Activated CD4-positive, alpha-beta T cell treated with anti-CD3 and anti-CD28 coated beads, Interleukin-2, Interleukin-6, amounts not matched to agents 100 ng/mL and 50 ng/mL, durations not matched to agents 16 hours and 8 hours (primary cell): ENCODE measurements around the gene PNPLA8.

ENCODE experiments used
- DNase-seq: peaks from one replicate; pipeline ENCODE4 v3.0.0-alpha.2; 2020

PNPLA8 gene

DNA sequence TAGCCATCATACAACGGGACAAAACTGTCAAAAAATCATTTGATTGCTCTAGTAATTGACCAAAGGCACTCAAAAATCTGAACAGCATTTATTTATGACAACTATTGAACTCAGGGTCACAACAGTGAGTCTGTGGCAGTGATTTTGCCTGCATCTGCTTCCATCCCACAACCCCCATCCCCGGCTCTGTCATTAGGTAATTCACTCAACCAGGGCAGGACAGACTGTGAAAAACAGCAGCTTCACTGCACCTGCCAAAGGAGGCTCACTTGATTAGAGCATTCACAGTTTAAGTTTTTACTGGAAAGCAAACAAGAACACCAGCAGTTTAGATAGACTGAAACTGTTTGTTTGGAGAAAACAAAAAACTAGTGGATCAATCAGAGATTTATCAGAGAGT lies 91.9 kb downstream of the PNPLA8 start:
- DNase-seq, result no peak

DNA sequence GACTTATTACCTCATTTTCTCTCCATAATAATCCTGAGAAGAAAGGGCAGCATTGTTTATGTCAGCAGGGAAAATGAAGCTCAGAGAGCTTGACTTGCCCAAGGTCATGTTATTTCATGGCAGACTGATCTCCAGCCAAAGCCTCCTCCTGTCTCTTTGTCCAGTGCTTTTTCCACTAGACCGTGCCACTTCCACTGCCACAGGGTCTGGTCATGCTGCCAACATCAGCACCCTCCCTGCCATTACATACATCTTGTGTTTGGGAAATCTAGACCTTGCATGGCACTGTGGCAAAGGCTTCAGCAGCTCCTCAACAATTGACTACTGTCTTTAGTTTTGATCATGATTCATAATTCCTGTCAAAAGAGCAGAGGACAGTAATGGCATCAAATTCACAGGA lies 94.8 kb downstream of the PNPLA8 start:
- no peak for DNase-seq

DNA sequence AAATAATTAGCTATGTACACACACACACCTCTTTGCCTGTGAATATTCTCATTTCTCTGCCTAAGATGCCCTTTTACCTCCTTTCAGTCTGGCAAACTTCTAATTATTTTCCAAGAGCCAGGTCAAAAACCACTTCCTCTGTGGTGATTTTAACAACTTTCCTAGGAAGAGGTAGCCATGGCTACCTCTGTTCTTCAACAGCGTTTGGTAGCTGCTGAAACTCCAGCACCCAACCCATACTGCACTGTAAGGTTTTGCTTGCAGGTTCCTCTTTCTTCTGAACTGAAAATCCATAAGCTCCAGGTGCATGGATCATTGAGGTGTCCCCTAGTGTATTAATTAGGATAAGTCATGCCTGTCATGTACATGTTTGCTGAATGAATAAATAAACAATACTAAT lies 95.3 kb downstream of the PNPLA8 start:
- no peak for DNase-seq

DNA sequence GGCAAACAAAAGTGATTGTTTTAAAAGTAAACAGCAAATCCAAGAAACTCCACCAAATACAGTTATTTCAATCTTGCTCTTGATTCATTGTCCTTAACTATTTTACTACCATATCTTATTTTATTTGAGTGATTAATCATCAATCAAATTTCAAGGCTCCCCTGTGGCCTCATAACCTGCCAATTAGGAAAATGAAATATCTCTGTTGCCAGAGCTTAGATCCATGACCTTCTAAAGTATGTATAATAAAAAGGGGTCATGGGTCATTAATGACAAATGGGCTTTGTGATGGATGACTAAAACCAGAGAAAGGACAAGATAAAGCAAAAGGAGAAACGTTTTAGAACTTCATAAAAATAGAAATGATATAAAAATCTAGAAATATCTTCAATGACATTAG lies 98.2 kb downstream of the PNPLA8 start:
- no peak for DNase-seq

DNA sequence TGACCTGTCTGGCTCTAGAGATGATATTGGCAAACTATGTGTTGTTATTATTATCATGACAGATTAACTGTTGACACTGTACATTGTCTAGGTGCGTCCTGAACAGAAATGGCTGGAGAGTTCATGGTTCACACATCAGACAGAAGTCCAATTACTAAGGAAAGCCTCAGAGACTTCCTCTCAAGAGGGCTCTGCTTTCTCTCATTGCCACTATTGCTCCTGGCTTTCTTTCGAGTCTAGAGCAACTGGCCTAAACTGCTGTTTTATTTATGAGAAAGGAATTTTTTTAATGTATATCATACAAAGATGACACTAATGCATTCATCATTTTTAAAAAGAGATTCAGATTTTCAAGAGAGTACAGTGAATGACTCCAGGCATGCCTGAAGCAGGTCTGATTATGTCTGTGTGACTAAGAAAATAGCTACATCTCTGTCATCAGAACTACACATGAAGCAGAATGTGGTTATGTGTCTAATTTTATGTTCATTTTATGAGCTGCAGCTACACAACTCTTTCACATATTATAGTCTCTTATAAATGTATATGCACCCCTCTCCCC lies 100.1 kb downstream of the PNPLA8 start:
- DNase-seq, result no peak

DNA sequence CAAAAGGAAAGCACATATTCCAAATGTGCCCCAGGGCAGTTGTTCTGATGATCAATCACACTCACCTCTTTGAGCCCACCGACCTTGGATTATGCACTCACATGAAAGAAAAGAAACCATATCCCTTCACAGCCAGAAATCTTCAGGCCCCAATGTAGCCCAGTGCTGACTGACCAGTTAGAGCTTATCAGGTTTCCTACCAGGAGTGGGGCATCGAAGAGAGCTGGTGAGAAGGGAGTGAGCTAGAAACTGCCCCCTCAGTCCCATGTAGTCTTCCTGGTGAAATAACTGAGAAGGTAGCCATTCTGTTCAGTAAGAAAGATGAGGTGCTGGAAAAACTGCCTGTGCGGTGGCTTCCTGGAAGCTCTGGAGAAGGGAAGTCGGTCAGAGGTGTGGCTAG lies 101.9 kb downstream of the PNPLA8 start:
- DNase-seq, result no peak

DNA sequence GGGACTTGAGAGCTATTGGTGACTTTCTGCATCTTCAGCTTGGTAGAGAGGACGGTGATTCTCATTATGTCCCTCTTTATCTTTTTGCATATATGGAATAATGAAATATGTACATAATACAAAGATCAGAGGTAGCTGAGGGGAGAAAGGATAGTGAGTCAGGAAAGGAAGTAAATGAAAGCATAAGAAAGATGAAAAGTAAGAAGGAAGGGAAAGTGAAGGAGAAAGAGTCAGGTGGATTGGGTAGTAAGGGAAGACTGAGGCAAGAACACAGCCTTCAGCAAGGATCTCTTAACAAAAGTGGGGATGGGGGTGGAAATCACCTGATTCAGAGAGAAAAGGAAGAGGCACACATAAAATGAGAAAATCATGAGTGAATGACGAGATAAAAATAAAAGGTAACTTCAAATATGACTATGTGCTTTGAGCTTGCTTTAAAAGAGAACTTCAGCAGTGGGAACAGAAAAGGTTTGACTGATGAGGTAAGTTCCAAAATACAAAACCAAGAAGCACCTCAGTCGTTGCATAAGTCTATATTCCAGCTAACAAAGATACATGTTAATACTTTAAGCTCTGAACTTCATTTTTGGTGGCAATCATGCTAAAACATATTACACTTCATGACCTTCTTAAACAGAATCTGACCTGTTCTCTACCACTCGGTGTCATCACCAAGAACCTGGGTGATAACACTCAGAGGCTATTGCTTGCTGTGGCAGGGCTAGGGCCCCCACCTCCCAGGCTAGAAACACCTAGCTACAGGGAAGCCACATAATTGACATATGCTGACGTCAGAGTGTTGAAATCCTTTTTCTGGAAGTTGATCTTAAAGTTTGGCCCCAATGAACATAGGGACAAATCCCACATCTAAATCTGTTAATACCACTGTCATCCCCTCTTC lies 102.6 kb downstream of the PNPLA8 start:
- no peak for DNase-seq

DNA sequence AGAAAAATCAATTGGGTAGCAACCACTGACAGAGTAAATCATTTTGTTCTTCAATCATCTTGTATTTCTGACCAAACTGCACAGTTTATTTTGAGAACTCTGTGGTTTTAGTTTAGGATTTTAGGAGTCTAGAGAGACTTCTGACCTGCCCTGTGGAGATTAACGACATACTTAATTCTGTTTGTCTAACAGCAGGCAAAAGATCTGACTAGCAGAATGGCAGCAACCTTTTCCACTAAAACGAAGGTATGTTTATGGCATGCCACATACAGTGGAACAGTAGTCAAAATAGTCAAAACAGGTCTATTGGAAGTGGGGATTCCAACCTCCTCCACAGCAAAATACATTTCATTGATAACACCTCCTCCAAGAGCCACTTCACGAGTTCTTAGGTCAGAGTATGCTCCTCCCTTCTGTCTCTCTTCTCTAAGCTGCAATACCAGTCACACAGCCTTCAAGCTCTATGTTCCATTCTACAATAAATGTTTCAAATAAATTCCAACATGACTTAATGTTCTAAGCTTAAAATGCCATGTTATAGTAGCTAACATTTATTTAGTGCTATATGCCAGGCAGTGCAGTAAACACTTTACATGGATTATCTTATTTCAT lies 104.1 kb downstream of the PNPLA8 start:
- DNase-seq, result no peak
